Panc1 (cell line): Measurements from ENCODE around the gene EXOC6B. TPM values are rescaled to one million over a fixed set of nuclear protein-coding genes. Genes with fewer than 3 reads are reported as not detected.

Experiments
- ATAC-seq: fragments of 200-7000 bp; cut with Tn5 transposase; 2 replicates; pipeline ENCODE4 v1.9.1; 2020; ENCODE audit warnings: mild to moderate bottlenecking, moderate library complexity
- BruUV-seq: library from RNA; stranded (reverse); fragments of 400-500 nt; replicated peaks from 2 replicates; lab custom pipeline; 2021; lab: Mats Ljungman, UMichigan
- CTCF ChIA-PET: fragments of 300-600 bp; sonication (Branson Sonifier 250); formaldehyde crosslinking; loops from one replicate; lab custom pipeline; 2022; ENCODE audit warnings: antibody characterized with exemption; lab: Charles Lee
- POLR2A ChIA-PET: fragments of 300-600 bp; sonication (Branson Sonifier 250); formaldehyde crosslinking; loops from one replicate; lab custom pipeline; 2022; ENCODE audit warnings: antibody characterized with exemption; lab: Charles Lee
- DNase-seq: peaks from one replicate; pipeline ENCODE4 v3.0.0-alpha.2; 2010; ENCODE audit warnings: low read depth, low spot score
- H3K27ac ChIP-seq: 2 replicates; pipeline ENCODE4 v1.5.1; 2011; ENCODE audit warnings: mild to moderate bottlenecking, low read length, inconsistent platforms
- H3K27me3 ChIP-seq: fragments of 200-500 bp; sonication (Bioruptor generic); 2 replicates; pipeline ENCODE4 v1.6.0; 2014; ENCODE audit warnings: low read length, inconsistent platforms; ENCODE audit not compliant: control insufficient read depth, insufficient read depth
- H3K36me3 ChIP-seq: fragments of 200-500 bp; sonication (Bioruptor generic); 2 replicates; pipeline ENCODE4 v1.5.1; 2014; ENCODE audit warnings: inconsistent platforms, mild to moderate bottlenecking, low read length, moderate library complexity; ENCODE audit not compliant: control insufficient read depth, insufficient read depth
- H3K4me1 ChIP-seq: 2 replicates; pipeline ENCODE4 v1.5.1; 2011; ENCODE audit warnings: inconsistent platforms, mild to moderate bottlenecking, low read length, moderate library complexity; ENCODE audit not compliant: control insufficient read depth, insufficient read depth
- H3K4me3 ChIP-seq, 2 experiments: 2 replicates each; pipeline ENCODE4 v1.5.1; 2011 to 2012; ENCODE audit warnings: low read depth in 2 of 2, low read length in 2 of 2, mild to moderate bottlenecking in 2 of 2, inconsistent platforms in 1 of 2, moderate library complexity in 1 of 2
- H3K9me3 ChIP-seq: fragments of 200-500 bp; sonication (Bioruptor generic); 2 replicates; pipeline ENCODE4 v1.5.1; 2014; ENCODE audit warnings: low read depth, mild to moderate bottlenecking, inconsistent platforms, low read length, moderate library complexity; ENCODE audit not compliant: control insufficient read depth, insufficient read depth
- CTCF ChIP-seq: fragments of 450-650 bp; IDR thresholded peaks from 2 replicates; pipeline ENCODE4 v1.5.1; 2017; ENCODE audit warnings: mild to moderate bottlenecking
- POLR2AphosphoS5 ChIP-seq: IDR thresholded peaks from 2 replicates; pipeline ENCODE4 v1.6.1; 2012; ENCODE audit warnings: mild to moderate bottlenecking, low read depth, low read length, moderate library complexity
- REST ChIP-seq, 2 experiments: IDR thresholded peaks; 2 replicates each; pipeline ENCODE4 v1.6.1; 2011 to 2012; ENCODE audit warnings: low read depth in 2 of 2, control low read depth in 1 of 2, low read length in 1 of 2, mild to moderate bottlenecking in 1 of 2, moderate library complexity in 1 of 2; ENCODE audit not compliant: insufficient read depth in 1 of 2
- SIN3A ChIP-seq: IDR thresholded peaks from 2 replicates; pipeline ENCODE4 v1.6.1; 2012; ENCODE audit warnings: low read depth, mild to moderate bottlenecking, low read length, moderate library complexity, borderline replicate concordance; ENCODE audit not compliant: insufficient read depth
- TCF7L2 ChIP-seq: IDR thresholded peaks from 2 replicates; pipeline ENCODE4 v1.6.1; 2011; ENCODE audit warnings: mild to moderate bottlenecking, low read depth, low read length, inconsistent platforms
- in situ Hi-C: cut with HindIII; loops from 2 replicates; pipeline ENCODE4 v1.10.0; 2016; ENCODE audit warnings: low sequenced_read_pairs, low pct_unique_long_range_greater_than_20kb
- intact Hi-C: fragments of 100-400 bp; cut with micrococcal nuclease; formaldehyde crosslinking; loops from one replicate; pipeline ENCODE4 v1.10.0; 2022; ENCODE audit not compliant: unreplicated experiment
- total RNA-seq: library from RNA; stranded (reverse); gene quantifications from one replicate; pipeline ENCODE4 v1.2.1, GENCODE V29; 2021; ENCODE audit not compliant: unreplicated experiment

EXOC6B gene
- total RNA-seq, 1 experiment from 2014 or later = 23.2 TPM

- intact Hi-C loops (no loop called here), in situ Hi-C loops (no loop called here)
- Histone ChIP-seq H3K27ac (no peak overlapping the region), H3K36me3 (no peaks in the 10 kb centered on the region), H3K27me3 (no peaks in the 10 kb centered on the region), H3K4me1 (no peaks in the 10 kb centered on the region), H3K4me3 (no peak overlapping the region), H3K9me3 (no peaks in the 10 kb centered on the region)
- TF ChIP-seq TCF7L2 (no peak), REST (IDR thresholded peaks at IDR 0.05; ENCODE audit: insufficient read depth in 1 of 2, low read depth in 2 of 2, low read length in 1 of 2) (no peak), POLR2AphosphoS5 (no peak), CTCF (no peak), SIN3A (no peak)
- ATAC-seq (no peak), DNase-seq (no peak)
- no TSS peak for BruUV-seq
- ChIA-PET CTCF (no interaction called here), POLR2A (no interaction called here)
These were observed 313.9 kb downstream of the EXOC6B start for GRCh38 chr2:72511906-72512305.

GRCh38 chr2:72497763-72498162, 328.1 kb downstream of the EXOC6B start:
- no peaks in the 10 kb centered on the region for H3K36me3 ChIP-seq
- no peaks in the 10 kb centered on the region for H3K9me3 ChIP-seq
- H3K27ac ChIP-seq = no peak overlapping the region
- ATAC-seq (no peak), DNase-seq (no peak)
- in situ Hi-C loops = no loop called here
- H3K27me3 ChIP-seq = no peaks in the 10 kb centered on the region
- H3K4me1 ChIP-seq = no peaks in the 10 kb centered on the region
- no peak overlapping the region for H3K4me3 ChIP-seq
- intact Hi-C loops = no loop called here
- ChIA-PET CTCF (interaction anchor here (0.6 kb wide), 1 partner anchor 401 kb away, joined by 5 read pairs; no protein-coding TSS in a partner anchor), POLR2A (no interaction called here)
- TF ChIP-seq POLR2AphosphoS5 = no peak
- no peak for TF ChIP-seq REST (IDR thresholded peaks at IDR 0.05; ENCODE audit: insufficient read depth in 1 of 2, low read depth in 2 of 2, low read length in 1 of 2)
- no TSS peak for BruUV-seq
